ENCODE results near the gene CASZ1.

The CASZ1 gene

GRCh38 chr1:10794724-10795275 lies 1.6 kb downstream of the CASZ1 start:
- Histone ChIP-seq H3K4ac (ENCODE audit: low read depth in 1 of 2, low read length in 2 of 2) (no peak overlapping the region), H3K27me3 (ENCODE audit: control insufficient read depth in 1 of 2, insufficient read depth in 1 of 2, low read length in 2 of 2) (peaks cover 76 to 78% of the 10 kb centered on the region in 2 experiments), H4K8ac (ENCODE audit: low read length) (no peak overlapping the region), H3K18ac (ENCODE audit: low read depth in 1 of 2, low read length in 2 of 2) (no peak overlapping the region), H3K14ac (ENCODE audit: low read length in 2 of 2) (no peak overlapping the region), H3K4me3 (ENCODE audit: insufficient read depth in 1 of 2, low read depth in 1 of 2, low read length in 2 of 2) (peak overlapping the region; percentile 41 to 47), H3K27ac (ENCODE audit: low read length, poor library complexity, severe bottlenecking) (no peak overlapping the region), H2AK5ac (ENCODE audit: low read length, severe bottlenecking) (no peak overlapping the region), H2BK5ac (ENCODE audit: low read depth, low read length, poor library complexity, severe bottlenecking) (no peak overlapping the region), H2BK12ac (ENCODE audit: low read length in 2 of 2) (no peak overlapping the region), H2BK15ac (ENCODE audit: low read depth, poor library complexity, severe bottlenecking) (no peak overlapping the region), H3K36me3 (ENCODE audit: control insufficient read depth in 1 of 2, insufficient read depth in 2 of 2, low read depth in 1 of 2, low read length in 2 of 2) (no peaks in the 10 kb centered on the region), H3K23ac (ENCODE audit: low read length in 2 of 2) (no peak overlapping the region), H3K9ac (ENCODE audit: low read length) (no peak overlapping the region), H3K79me1 (replicated peaks; ENCODE audit: low read length, poor library complexity, severe bottlenecking) (no peaks in the 10 kb centered on the region), H3K4me1 (ENCODE audit: control insufficient read depth, insufficient read depth, low read depth, low read length) (peaks cover 28% of the 10 kb centered on the region), H2AFZ (ENCODE audit: low read depth, low read length) (no peak overlapping the region), H4K91ac (ENCODE audit: low read length) (no peak overlapping the region), H3K9me3 (ENCODE audit: control insufficient read depth, low read length) (no peaks in the 10 kb centered on the region), H3K4me2 (ENCODE audit: low read length, poor library complexity, severe bottlenecking) (peak overlapping the region; percentile 98), H2BK120ac (ENCODE audit: low read depth, low read length) (no peak overlapping the region)
- WGBS: under 1% methylated on average over 57 of the region's 58 CpGs
- peak; percentile 46 for DNase-seq

- 0% methylated on average over 7 of the region's 9 CpGs for WGBS
- H3K9me3 ChIP-seq (ENCODE audit: control insufficient read depth, low read length): no peaks in the 10 kb centered on the region
- no peak overlapping the region for H2BK120ac ChIP-seq (ENCODE audit: low read depth, low read length)
- H3K4me1 ChIP-seq (ENCODE audit: control insufficient read depth, insufficient read depth, low read depth, low read length): peaks cover 28% of the 10 kb centered on the region
- H2BK5ac ChIP-seq (ENCODE audit: low read depth, low read length, poor library complexity, severe bottlenecking): no peak overlapping the region
- H3K4me3 ChIP-seq (ENCODE audit: insufficient read depth in 1 of 2, low read depth in 1 of 2, low read length in 2 of 2): no peak overlapping the region
- H4K8ac ChIP-seq (ENCODE audit: low read length): no peak overlapping the region
- no peak overlapping the region for H3K14ac ChIP-seq (ENCODE audit: low read length in 2 of 2)
- no peak overlapping the region for H2BK15ac ChIP-seq (ENCODE audit: low read depth, poor library complexity, severe bottlenecking)
- no peak overlapping the region for H3K4me2 ChIP-seq (ENCODE audit: low read length, poor library complexity, severe bottlenecking)
- H2AFZ ChIP-seq (ENCODE audit: low read depth, low read length): no peak overlapping the region
- no peaks in the 10 kb centered on the region for H3K36me3 ChIP-seq (ENCODE audit: control insufficient read depth in 1 of 2, insufficient read depth in 2 of 2, low read depth in 1 of 2, low read length in 2 of 2)
- no peak overlapping the region for H3K27ac ChIP-seq (ENCODE audit: low read length, poor library complexity, severe bottlenecking)
- H3K18ac ChIP-seq (ENCODE audit: low read depth in 1 of 2, low read length in 2 of 2): no peak overlapping the region
- H3K27me3 ChIP-seq (ENCODE audit: control insufficient read depth in 1 of 2, insufficient read depth in 1 of 2, low read length in 2 of 2): peaks cover 76 to 77% of the 10 kb centered on the region in 2 experiments
- peak; percentile 29 for DNase-seq
- no peak overlapping the region for H3K4ac ChIP-seq (ENCODE audit: low read depth in 1 of 2, low read length in 2 of 2)
- no peak overlapping the region for H2AK5ac ChIP-seq (ENCODE audit: low read length, severe bottlenecking)
- no peak overlapping the region for H3K9ac ChIP-seq (ENCODE audit: low read length)
- no peaks in the 10 kb centered on the region for H3K79me1 ChIP-seq (replicated peaks; ENCODE audit: low read length, poor library complexity, severe bottlenecking)
- no peak overlapping the region for H4K91ac ChIP-seq (ENCODE audit: low read length)
- H3K23ac ChIP-seq (ENCODE audit: low read length in 2 of 2): no peak overlapping the region
- no peak overlapping the region for H2BK12ac ChIP-seq (ENCODE audit: low read length in 2 of 2)
These were observed 3.3 kb downstream of the CASZ1 start for GRCh38 chr1:10793129-10793651.

DNA sequence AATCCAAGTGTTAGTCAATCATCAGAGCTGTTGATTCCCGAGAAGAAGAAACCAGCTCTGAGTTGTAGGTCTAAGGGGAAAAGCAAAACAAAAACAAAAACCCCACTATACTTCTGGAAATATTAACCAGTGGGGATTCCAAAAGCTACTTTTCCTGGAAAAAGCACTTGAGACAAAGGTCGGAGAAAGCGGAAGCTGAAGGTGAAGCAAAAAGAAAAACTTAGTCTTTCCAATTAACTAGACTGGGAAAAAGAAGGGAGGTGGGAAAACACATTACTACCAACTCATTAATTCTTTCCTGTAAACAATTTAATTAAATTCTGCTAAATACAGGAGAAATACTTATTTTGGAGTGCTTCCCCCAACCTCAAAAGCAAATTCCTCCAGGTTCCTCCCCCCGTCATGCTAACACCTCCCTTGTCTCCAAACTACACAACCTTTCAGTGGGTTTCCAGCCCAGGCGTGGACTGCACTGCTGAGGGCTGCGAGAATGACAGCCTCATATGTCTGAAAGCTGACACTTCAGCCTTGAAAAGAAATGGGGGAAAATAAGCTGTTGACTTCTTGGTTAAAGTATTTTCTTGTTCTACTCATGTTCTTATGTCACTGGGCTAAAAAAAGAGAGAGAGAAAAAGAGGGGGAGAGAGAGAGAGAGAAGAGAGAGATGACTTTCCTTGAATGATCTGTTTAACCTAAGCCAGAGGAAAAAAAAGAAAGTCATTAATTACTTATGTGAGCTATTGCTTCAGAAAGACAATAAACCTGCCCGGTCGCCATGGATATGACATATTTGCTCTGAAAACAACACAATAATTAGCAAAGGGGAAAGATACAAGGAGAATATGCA lies 5.1 kb downstream of the CASZ1 start:
- Histone ChIP-seq H4K91ac (ENCODE audit: low read length) (no peak overlapping the region), H3K23ac (ENCODE audit: low read length in 2 of 2) (no peak overlapping the region), H3K9ac (ENCODE audit: low read length) (no peak overlapping the region), H3K4me3 (ENCODE audit: insufficient read depth in 1 of 2, low read depth in 1 of 2, low read length in 2 of 2) (no peak overlapping the region), H3K4me1 (ENCODE audit: control insufficient read depth, insufficient read depth, low read depth, low read length) (peaks cover 25% of the 10 kb centered on the region), H3K79me1 (replicated peaks; ENCODE audit: low read length, poor library complexity, severe bottlenecking) (no peaks in the 10 kb centered on the region), H2AFZ (ENCODE audit: low read depth, low read length) (no peak overlapping the region), H2BK120ac (ENCODE audit: low read depth, low read length) (no peak overlapping the region), H3K4ac (ENCODE audit: low read depth in 1 of 2, low read length in 2 of 2) (no peak overlapping the region), H3K27ac (ENCODE audit: low read length, poor library complexity, severe bottlenecking) (no peak overlapping the region), H3K9me3 (ENCODE audit: control insufficient read depth, low read length) (no peaks in the 10 kb centered on the region), H3K27me3 (ENCODE audit: control insufficient read depth in 1 of 2, insufficient read depth in 1 of 2, low read length in 2 of 2) (peaks cover 81% of the 10 kb centered on the region in 2 experiments), H3K18ac (ENCODE audit: low read depth in 1 of 2, low read length in 2 of 2) (no peak overlapping the region), H2BK5ac (ENCODE audit: low read depth, low read length, poor library complexity, severe bottlenecking) (no peak overlapping the region), H3K36me3 (ENCODE audit: control insufficient read depth in 1 of 2, insufficient read depth in 2 of 2, low read depth in 1 of 2, low read length in 2 of 2) (no peaks in the 10 kb centered on the region), H2AK5ac (ENCODE audit: low read length, severe bottlenecking) (no peak overlapping the region), H2BK12ac (ENCODE audit: low read length in 2 of 2) (no peak overlapping the region), H4K8ac (ENCODE audit: low read length) (no peak overlapping the region), H3K4me2 (ENCODE audit: low read length, poor library complexity, severe bottlenecking) (no peak overlapping the region), H3K14ac (ENCODE audit: low read length in 2 of 2) (no peak overlapping the region), H2BK15ac (ENCODE audit: low read depth, poor library complexity, severe bottlenecking) (no peak overlapping the region)
- DNase-seq: peak; percentile 5
- 37% methylated on average over 3 of the region's 8 CpGs for WGBS

All from mesenchymal stem cell (in vitro differentiated cells and primary cell).